Measurements from ENCODE around the gene DSCAML1.

The DSCAML1 gene

GRCh38 chr11:117528097-117528721, 268.8 kb downstream of the DSCAML1 start:
- Histone ChIP-seq H3K9ac (ENCODE audit: low read length) (no peak overlapping the region), H3K9me3 (ENCODE audit: insufficient read depth, low read length) (no peaks in the 10 kb centered on the region), H2AFZ (ENCODE audit: low read depth, low read length) (no peak overlapping the region), H3K79me2 (ENCODE audit: low read length) (no peaks in the 10 kb centered on the region), H3K4me3 (ENCODE audit: low read length) (no peak overlapping the region), H4K20me1 (ENCODE audit: insufficient read depth, low read length) (no peaks in the 10 kb centered on the region), H3K4me1 (ENCODE audit: low read length) (no peaks in the 10 kb centered on the region), H3K27me3 (ENCODE audit: low read depth, low read length) (no peaks in the 10 kb centered on the region), H3K36me3 (replicated peaks; ENCODE audit: low read depth, low read length) (no peaks in the 10 kb centered on the region), H3K27ac (ENCODE audit: low read length) (no peak overlapping the region), H3K4me2 (ENCODE audit: low read length) (no peak overlapping the region)
- TF ChIP-seq EZH2phosphoT487 (IDR thresholded peaks at IDR 0.05; ENCODE audit: low read depth) = no peak
- TF ChIP-seq CTCF (IDR thresholded peaks at IDR 0.05; ENCODE audit: low read depth, low read length) = no peak

DNA sequence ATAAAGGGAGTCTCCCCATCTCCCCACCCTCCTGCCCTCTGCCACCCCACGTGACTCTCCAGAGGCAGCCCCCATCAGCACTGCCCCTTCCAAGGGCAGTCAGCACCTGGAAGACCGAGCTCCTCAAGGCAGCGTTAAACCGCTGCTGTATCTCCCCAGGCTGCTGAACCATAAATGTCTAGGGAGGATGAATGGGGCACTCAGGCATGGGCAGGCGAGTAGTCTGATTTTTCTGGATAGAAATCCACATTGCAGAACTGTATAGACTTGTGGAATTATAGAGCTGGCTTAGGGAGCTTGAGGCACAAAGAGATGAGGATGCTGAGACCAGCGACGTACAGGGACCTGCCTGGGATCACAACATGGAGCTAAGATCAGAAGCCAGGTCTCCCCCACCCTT, 269.7 kb downstream of the DSCAML1 start:
- no peak overlapping the region for H3K4me2 ChIP-seq (ENCODE audit: low read length)
- TF ChIP-seq EZH2phosphoT487 (IDR thresholded peaks at IDR 0.05; ENCODE audit: low read depth) = no peak
- no peak for TF ChIP-seq CTCF (IDR thresholded peaks at IDR 0.05; ENCODE audit: low read depth, low read length)
- no peak overlapping the region for H3K27ac ChIP-seq (ENCODE audit: low read length)

DNA sequence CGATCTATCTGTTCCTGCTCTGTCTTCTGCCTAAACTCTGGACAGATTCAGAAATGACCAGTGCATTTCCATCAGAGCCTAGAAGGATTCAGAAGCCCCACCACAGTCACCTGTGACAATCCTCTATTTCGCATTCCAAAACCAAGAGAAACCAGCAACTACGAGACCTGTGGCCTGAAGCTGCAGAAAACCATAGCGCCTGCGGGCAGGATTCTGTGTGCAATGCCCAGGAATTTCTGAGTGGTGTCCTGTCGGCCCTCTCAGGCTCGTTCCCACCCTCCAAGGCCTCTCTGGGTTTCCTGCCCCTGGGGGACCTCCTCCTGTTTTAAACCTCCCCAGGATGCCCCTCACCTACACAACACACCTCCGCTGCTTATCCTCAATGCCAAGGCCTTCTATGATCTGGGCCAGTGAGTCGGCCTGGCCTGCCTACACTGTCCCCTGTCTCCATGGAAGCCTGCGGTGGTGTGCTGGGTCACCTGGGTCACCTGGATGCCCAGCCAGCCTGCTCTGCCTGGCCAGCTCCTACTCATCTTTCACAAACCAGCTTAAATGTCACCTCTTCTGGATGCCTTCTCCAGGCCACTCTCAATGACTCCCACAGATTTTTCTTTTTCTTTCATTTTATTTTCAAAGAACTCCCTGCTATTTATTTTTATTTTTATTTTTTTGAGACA, 271.0 kb downstream of the DSCAML1 start:
- no peak for TF ChIP-seq EZH2phosphoT487 (IDR thresholded peaks at IDR 0.05; ENCODE audit: low read depth)
- no peak for TF ChIP-seq CTCF (IDR thresholded peaks at IDR 0.05; ENCODE audit: low read depth, low read length)
- Histone ChIP-seq H3K9me3 (ENCODE audit: insufficient read depth, low read length) (no peaks in the 10 kb centered on the region), H3K4me3 (ENCODE audit: low read length) (no peak overlapping the region), H3K79me2 (ENCODE audit: low read length) (no peaks in the 10 kb centered on the region), H3K27me3 (ENCODE audit: low read depth, low read length) (no peaks in the 10 kb centered on the region), H4K20me1 (ENCODE audit: insufficient read depth, low read length) (no peaks in the 10 kb centered on the region), H2AFZ (ENCODE audit: low read depth, low read length) (no peak overlapping the region), H3K4me1 (ENCODE audit: low read length) (no peaks in the 10 kb centered on the region), H3K9ac (ENCODE audit: low read length) (no peak overlapping the region), H3K36me3 (replicated peaks; ENCODE audit: low read depth, low read length) (no peaks in the 10 kb centered on the region), H3K4me2 (ENCODE audit: low read length) (no peak overlapping the region), H3K27ac (ENCODE audit: low read length) (no peak overlapping the region)

More for the DNA sequence above, 269.7 kb downstream of the DSCAML1 start:
- Histone ChIP-seq H2AFZ (ENCODE audit: low read depth, low read length) (no peak overlapping the region), H3K4me3 (ENCODE audit: low read length) (no peak overlapping the region), H3K79me2 (ENCODE audit: low read length) (no peaks in the 10 kb centered on the region), H3K27me3 (ENCODE audit: low read depth, low read length) (no peaks in the 10 kb centered on the region), H3K4me1 (ENCODE audit: low read length) (no peaks in the 10 kb centered on the region), H4K20me1 (ENCODE audit: insufficient read depth, low read length) (no peaks in the 10 kb centered on the region), H3K9me3 (ENCODE audit: insufficient read depth, low read length) (no peaks in the 10 kb centered on the region), H3K9ac (ENCODE audit: low read length) (no peak overlapping the region), H3K36me3 (replicated peaks; ENCODE audit: low read depth, low read length) (no peaks in the 10 kb centered on the region)

GRCh38 chr11:117524468-117525183, 272.4 kb downstream of the DSCAML1 start:
- no peak for TF ChIP-seq CTCF (IDR thresholded peaks at IDR 0.05; ENCODE audit: low read depth, low read length)
- TF ChIP-seq EZH2phosphoT487 (IDR thresholded peaks at IDR 0.05; ENCODE audit: low read depth) = no peak
- no peak overlapping the region for H3K27ac ChIP-seq (ENCODE audit: low read length)
- H3K9ac ChIP-seq (ENCODE audit: low read length) = no peak overlapping the region
- H3K4me1 ChIP-seq (ENCODE audit: low read length) = no peaks in the 10 kb centered on the region
- H3K27me3 ChIP-seq (ENCODE audit: low read depth, low read length) = no peaks in the 10 kb centered on the region
- H4K20me1 ChIP-seq (ENCODE audit: insufficient read depth, low read length) = no peaks in the 10 kb centered on the region
- no peak overlapping the region for H2AFZ ChIP-seq (ENCODE audit: low read depth, low read length)
- no peaks in the 10 kb centered on the region for H3K79me2 ChIP-seq (ENCODE audit: low read length)
- no peaks in the 10 kb centered on the region for H3K36me3 ChIP-seq (replicated peaks; ENCODE audit: low read depth, low read length)
- H3K9me3 ChIP-seq (ENCODE audit: insufficient read depth, low read length) = no peaks in the 10 kb centered on the region
- no peak overlapping the region for H3K4me2 ChIP-seq (ENCODE audit: low read length)
- H3K4me3 ChIP-seq (ENCODE audit: low read length) = no peak overlapping the region
